ENCODE results near the gene PLXNB2.

The PLXNB2 gene

DNA sequence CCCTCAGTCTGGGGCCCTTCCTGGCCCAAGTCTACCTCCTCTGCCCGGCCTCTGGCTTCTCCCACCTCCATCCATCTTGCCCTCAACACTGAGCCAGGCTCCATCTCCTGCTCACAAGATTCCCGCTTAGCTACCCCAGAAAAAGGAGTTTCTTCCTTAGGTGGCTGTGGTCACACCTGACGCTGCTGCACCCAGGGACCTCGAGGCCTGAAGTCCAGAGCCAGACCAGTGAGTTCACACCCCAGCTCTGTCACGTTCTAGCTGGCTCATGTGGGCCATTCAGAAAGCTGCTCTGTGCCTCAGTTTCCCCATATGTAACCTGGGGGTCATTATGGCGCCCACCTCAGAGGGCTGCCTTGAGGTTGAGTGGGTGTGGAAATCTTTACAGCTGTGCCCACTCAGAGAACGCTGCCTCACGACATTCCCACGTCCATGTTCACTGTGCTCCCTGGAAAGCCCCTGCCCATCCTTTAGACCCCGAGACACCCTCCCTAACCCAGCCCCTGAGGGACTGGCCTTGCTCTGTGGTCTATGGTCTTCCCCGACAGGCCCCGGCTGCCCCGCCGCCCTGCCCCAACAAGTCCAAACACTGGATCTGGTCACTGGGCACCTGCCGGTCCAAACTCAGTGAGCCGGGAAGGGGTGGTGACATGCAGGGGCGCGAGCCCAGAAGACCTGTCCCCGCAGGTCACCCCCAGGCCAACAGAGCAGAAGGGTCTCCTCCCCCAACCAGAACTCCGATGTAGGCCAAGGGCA lies 9.8 kb downstream of the PLXNB2 start:
- no peak for DNase-seq (ENCODE audit: low read depth)

DNA sequence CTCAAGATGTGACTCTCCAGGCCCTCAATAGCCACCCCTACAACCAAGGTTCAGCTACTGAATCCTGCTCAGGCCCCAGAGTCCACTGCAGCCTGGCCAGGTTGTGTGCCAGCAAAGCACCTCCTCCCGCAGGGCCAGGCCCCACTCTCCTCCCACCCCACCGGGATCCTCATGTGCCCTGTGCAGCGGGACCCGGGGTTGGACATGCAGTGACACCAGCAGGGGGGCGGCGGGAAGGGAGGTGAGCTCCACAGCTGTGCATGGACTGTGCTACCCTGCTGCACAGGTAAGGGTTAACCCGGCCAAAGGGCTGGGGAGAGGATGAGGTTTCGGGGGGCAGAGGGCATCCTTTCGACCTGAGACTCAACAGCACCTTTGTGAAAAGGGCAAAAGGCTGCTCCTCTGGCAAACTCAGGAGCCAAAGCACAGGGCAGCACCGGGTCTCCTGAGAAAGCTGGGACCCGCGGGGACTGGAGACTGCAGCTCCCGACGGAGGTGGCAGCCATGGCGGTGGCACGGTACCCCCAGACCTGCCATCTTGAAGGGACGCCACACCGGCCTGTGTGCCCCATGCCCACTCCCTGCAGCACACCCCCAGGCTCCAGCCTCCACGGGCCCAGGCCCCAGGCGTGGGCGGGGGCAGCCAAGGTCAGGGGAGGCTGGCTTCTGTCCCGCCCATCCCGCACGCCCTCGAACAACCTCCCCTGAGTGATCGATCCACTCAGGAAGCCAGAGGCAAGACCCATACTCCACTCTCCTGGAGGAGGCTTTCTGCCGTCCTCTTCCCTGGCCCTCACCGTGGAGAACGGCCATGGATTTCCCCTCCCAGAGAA lies 10.6 kb downstream of the PLXNB2 start:
- no peak for DNase-seq (ENCODE audit: low read depth)

DNA sequence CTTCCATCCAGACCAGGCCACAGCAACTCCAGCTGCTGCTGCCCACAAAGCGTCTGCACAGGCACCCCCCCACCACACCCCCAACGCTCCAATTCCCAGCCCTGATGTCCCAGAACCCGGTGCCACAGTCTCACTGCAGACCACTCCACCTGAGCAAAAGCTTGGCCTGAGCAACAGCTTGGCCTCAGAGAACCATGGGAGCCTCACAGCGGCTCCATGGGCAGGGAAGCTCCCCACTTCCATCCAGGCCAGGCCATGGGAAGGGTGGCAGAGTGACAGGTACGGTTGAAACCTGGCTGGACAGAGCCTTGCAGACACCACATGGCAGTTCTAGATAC lies 13.2 kb downstream of the PLXNB2 start:
- DNase-seq (ENCODE audit: low read depth) = no peak

DNA sequence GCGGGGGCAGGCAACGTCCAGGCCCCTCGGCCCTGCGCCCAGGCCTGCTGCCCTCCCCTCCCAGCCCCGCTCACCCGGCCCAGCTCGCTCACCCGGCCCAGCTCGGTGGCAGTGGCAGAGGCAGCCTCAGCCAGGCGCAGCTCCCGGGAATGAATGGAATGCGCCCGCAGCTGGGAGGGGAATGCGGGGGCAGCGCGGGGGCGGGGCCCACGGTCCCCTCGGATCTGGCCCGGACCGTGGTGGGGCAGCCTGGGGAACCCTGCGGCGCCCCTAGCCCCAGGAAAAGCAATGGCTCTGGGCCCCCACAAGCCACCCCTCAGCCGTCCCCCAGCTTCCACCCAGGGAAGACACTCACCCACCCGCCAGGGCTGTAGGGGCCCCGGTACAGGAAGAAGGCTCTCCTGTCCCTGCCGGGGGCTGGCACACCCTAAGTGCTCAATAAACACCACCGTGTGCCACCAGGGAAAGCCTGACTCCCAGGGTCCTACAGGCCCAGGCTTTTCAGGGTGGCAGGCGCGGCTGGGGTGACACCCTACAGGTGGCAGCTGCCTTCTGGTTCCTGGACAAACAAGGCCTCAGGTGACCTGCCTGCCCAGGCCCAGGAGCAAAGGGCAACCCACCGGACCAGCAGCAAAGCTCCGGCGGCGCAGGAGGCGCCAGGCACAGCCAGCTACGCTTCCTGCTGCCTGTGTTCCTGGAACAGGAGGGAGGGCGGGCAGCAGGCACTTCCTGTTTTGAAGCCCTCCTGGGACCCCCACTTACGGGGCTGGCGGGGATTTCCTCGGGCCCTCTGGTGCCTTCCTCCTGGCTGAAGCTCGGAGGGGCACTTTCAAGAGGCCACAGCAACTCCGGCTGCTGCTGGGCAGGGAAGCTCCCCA lies 13.8 kb downstream of the PLXNB2 start:
- no peak for DNase-seq (ENCODE audit: low read depth)

DNA sequence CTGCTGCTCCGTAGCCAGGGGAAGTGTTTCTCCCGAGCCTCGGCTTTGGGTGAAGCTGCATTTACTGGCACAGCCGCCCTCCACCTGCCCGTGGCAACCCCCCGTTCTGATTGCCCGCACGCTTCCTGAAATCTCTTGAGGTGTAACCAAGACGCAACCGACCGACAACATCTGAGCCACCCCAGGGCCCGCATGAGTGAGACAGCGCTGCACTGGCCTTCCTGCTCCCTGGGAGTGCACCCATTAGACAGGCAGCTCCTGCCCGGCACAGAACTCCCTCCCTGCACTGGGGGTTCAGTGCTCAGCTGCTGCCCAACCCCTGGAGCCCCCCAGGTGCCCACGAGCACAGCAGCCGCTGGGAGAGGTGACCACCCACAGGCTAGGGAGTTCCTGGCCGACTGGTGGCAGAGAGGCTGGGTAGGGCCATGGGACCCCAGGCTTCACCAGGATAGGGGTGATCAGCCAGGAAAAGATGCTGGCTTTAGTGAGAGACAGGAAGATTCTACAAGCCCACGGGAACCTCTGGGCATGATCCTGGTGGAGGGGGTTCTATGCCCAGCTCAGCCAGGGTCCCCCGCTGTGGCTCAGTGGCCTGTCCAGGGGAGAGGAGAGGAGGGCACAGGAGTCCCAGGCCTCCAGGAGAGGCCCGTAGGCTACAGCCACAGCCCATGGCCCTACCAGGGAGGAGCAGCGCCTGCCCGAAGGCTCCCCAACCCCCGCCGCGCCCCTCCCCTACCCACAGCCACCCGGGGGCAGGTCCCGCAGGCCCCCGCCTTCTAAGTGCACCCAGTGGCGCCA lies 14.6 kb downstream of the PLXNB2 start:
- no peak for DNase-seq (ENCODE audit: low read depth)

DNA sequence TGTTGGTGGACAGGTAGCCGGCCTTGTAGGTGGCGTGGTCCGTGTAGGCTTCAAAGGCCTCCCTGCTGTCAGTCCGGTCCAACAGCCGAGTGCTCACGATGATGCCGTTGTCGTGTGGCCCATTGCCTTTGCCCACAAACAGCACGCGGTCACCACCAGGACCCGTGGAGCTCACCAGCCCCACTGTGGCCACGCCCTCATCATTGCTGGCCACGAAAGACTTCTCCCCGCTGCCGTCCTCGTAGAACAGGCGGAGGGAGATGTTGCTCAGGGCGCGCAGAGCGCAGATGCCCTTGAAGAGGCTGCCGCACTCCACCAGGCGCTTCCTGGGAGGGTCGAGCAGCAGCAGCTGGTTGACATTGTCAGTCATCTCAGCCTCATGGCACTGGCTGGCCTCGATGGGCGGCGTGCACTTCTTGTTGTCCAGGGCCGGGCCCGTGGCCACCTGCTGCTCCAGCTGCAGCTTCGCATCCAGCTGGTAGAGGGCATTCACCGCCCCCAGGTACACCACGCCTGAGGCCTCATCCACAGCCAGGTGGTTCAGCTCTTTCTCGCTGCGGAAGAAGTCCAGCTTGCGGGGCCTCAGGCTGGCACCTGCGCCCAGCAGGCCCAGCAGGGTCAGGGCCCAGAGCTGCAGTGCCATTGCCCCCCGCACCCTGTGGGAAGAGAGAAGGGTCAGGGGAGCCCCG lies 17.4 kb downstream of the PLXNB2 start:
- no peak for DNase-seq (ENCODE audit: low read depth)

DNA sequence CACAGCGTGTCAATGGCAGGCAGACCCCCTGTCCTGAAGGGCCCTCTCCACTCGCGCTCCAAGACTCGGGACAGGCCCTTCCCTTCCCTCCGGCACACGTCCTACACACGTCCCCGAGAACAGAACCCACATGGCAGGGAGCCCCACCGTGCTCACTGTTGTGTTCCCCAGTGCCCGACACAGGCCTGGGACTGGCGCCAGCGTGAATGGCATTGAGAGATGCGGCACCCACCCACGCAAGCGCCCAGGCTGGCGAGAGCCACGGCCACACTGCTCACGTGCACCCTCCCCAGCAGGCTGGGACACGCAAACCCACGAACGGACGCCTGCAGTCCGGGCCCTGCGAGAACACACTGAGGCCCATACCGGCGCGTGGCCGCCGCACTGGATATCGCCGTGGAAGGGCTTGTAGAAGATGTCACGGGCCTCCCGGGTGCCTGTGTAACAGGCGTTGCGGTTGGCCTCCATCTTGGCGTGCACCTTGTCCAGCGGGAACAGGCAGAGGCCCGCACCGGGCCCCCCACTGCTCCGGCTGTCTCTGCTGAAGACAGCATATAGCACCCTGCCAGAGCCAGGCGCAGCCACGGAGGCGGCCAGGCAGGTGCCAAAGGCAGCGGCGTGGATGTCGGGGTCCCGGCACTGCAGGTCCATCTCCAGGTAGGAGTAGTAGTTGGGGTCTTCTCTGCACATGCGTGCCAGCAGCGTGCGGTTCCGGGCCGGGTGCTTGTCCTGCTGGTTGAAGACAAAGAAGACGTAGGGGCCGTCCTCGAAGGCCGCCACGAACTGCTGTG lies 18.1 kb downstream of the PLXNB2 start:
- no peak for DNase-seq (ENCODE audit: low read depth)

DNA sequence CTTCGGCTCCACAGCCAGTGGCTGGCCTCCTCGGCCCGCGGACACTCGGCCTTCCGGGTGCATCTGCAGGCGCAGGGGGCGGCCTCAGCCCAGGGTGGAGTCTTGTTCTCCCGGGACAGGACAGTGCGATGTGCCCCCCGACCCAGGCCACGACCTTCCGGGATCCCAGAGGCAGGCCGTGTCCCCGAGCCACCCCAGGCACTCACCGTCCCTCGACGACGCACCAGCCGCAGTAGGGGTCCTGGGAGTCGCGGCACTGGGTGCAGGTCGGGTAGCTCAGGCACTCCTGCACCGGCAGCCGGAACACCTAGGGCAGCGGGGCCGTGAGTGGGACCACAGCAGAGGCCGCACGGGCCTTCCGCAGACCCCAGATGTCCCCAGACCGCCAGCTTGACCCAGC lies 19.7 kb downstream of the PLXNB2 start:
- no peak for DNase-seq (ENCODE audit: low read depth)

DNA sequence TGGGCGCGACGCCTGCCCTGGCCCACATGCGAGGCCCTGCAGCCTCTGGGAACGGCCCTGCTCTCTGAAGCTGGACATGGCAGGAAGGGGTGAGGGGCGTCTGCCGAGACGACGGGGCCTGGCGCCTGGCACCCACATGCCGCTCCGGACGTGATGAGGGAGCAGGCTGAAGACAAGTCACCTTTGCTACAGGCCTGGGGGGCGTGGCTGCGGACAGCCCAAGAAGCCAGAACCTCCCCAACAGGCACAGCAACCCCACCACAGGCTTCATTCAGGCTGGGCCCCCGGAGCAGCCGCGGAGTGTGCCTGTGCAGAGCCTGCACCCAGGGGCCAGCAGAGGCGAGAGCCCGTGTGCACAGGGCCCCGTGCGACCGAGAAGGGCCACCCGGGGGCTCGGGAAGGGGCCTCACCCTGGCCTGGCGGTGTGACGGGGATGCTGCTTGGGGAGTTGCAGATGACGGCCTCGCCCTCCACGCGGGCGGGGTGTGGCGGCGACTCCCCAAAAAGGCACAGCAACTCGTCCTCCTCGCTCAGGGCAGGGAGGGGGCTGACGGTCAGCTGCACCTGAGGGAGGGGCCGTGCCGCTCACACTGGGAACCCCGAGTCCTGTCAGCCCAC lies 20.6 kb downstream of the PLXNB2 start:
- DNase-seq (ENCODE audit: low read depth) = no peak

DNA sequence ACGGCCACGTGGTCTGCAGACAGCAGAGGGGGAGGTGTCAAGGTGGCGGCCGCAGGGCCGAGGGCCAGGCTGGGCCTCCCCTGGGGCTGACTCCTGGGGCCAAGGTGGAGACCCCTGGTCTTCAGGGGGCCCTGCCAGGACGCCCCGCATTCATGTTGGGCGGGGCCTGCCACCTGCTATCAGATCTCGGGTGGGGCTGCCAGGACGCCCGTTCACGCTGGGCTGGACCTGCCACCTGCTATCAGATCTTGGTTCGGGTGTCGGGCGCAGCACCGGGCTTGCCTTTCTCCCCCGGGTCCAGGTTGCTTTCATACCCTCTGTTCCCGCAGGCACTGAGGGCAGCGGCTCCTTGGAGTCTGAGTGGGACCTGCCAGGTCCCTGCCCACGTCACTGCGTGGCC lies 21.2 kb downstream of the PLXNB2 start:
- no peak for DNase-seq (ENCODE audit: low read depth)

DNA sequence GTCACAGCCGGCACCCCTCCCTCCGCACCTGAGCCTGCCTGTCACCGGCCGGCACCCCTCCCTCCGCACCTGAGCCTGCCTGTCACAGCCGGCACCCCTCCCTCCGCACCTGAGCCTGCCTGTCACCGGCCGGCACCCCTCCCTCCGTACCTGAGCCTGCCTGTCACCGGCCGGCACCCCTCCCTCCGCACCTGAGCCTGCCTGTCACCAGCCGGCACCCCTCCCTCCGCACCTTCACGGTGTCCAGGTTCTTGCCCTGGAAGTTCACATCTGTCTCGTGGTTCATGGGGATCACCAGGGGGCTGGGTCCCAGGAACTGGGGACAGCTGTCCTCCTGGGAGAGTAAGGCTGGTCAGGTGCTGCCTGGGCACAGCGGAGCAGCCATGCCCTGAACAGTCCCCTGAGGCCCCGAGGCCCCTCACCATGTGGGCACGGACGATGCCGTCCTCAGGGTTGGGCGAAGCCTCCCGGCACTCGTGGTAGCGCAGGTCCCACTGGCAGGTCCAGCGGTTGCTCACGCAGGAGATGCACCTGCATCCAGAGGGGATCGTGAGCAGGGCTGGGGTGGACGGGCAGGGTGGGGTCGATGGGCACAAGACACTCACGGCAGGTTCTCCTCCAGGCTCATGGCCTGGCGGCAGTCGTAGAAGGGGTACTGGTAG lies 21.7 kb downstream of the PLXNB2 start:
- DNase-seq (ENCODE audit: low read depth) = no peak

DNA sequence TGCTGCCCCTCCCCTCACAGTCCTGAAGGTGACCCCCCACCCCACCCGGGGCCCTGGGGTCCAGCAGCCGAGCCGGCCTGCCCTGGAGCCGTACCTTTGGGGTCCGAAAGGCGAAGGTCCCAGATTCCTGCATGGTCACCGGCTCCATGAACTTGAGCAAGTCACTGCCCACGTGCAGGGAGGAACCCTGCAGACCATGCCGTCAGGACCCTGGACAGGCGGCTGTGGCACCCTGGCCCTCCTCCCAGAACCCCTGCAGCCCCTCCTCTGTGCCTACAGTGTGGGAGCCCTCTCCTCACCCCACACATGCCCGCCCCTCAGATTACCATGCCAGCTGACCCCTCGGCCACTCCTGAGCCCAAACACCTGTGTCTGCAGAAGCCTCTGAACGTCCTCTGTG lies 23.0 kb downstream of the PLXNB2 start:
- DNase-seq (ENCODE audit: low read depth) = no peak

DNA sequence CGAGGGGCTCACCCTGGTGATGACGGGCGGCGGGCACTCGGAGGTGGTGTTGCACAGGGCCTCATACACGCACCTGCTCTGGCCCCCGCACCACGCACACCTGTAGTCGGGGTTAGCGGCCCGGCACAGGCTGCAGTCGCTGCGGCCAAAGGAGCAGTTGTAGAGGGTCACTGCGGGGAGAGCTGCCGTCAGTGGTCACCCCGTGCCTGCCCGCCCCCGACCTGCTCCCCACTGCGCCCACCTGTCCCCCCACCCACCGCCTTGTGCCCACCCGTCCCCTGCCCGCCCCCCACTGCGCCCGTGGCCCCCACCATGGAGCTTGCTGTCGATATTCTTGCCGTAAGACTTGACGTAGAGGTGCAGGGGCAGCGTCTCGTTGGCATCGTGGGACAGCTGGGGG lies 23.6 kb downstream of the PLXNB2 start:
- DNase-seq (ENCODE audit: low read depth) = no peak

DNA sequence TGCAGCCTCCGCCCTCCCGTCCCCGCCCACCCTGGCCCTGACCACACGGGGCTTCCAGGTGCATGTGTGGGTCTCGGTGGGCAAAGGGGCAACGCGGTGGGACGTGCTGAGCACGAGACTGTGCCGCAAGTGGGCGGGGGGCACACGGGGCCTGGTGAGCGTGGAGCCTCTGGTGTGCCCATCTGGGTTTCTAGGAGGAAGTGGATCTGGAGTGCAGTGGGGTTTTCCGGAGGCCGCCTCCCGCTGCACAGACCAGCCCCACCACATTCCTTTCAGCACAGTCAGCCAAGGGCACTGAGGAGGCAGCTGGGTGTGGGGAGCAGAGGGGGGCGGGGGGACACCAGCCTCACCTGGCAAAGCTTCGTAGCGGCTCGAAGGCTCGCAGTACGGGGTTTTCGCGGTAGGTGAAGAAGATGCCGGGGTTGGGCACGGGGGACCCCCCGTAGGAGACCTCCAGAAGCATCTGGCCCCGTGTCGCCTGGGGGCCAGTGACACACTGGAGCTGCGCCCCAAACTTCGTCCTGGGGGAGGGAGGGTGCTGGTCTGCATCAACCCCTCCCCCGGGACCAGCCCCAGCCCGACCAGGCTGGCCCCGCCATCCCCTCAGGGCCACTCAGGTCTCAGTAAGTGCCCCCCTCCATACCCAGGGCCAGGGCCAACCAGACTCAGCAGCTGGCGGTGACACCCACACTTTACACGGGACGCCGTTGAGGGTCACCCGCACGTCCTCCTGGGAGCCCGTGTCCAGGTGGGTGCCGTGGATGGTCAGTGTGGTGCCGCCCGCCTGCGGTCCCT lies 24.9 kb downstream of the PLXNB2 start:
- no peak for DNase-seq (ENCODE audit: low read depth)

DNA sequence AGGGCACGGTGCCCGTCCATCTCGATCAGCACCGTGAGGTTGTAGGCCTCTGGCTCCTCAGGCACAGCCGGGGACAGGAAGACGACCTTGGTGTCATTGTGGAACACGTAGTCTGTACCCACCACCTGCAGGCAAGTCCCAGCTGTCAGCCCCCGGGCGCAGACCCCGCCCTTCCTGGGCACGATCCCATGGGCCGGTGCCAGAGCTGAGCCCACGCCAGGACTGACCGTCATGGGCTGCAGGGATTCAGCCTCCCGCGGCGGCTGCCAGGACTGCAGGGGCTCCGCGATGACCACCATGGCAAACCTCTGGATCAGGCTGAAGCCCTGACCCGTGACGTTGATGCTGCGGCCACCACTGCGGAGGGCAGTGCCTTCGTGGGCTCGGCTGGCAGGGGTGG lies 25.5 kb downstream of the PLXNB2 start:
- no peak for DNase-seq (ENCODE audit: low read depth)

DNA sequence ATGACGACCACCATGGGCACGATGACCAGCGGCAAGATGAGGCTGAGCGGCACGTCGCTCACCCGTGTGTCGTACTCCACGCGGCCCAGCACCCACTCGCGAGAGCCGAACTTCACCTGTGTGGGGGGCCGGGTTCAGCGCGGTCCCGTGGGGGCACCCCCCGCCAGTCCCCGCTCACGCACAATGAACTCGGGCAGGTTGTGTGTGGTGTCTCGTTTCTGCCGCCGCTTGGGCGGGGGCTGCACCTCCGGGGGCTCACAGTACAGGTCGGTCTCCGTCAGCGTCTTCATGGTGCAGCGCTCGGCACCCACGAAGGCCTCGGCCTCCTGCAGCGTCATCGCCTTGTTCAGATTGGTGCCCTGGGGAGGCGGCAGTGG lies 26.1 kb downstream of the PLXNB2 start:
- no peak for DNase-seq (ENCODE audit: low read depth)

DNA sequence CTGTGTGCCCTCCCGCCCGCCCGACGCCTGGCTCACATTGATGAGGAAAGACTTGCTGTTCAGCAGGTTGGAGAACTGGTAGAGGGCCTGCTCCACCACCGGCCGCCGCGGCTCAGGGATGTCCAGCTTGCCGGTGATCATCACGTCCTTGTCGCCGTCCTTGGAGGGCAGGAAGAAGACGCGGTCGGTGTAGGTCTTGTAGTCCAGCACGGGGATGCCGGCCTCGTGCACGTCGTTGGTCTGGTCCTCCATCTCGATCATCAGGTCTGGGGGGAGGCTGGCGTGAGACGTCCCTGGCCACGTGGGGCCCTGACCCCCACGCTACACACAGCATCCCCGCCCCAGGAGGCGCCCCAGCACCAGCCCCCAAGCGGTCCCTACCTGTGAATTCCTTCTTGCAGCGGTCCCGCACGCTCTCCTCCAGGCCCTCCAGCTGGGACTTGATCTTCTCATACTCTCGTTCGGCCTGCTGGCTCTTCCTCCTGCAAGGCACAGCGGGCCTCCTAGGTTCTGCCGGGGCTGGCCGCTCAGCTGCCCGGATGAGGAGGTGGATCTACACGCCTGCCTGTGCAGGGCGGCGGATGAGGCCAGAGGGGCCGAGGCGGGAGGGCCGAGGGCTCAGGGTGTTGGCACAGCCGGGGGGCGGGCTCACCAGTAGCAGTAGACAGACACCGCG lies 26.6 kb downstream of the PLXNB2 start:
- no peak for DNase-seq (ENCODE audit: low read depth)
